COLO668 (cell line): Measurements from ENCODE around the gene EIF4B.
"Not testable (repeated sequence)": the region's sequence is repeated elsewhere in the genome, so short reads cannot be mapped to it uniquely, and the experiment has no call there.

Experiments used
- DNase-seq: peaks from one replicate; lab custom pipeline; 2025; ENCODE audit not compliant: unreplicated experiment; lab: John Stamatoyannopoulos, UW

Gene EIF4B

GRCh38 chr12:52993558-52993869 is 12.7 kb upstream of the EIF4B start:
- DNase-seq, result no peak

GRCh38 chr12:53004178-53004577 is 2.1 kb upstream of the EIF4B start:
- DNase-seq, result no peak

- no peak for DNase-seq
These were observed 1.7 kb upstream of the EIF4B start for GRCh38 chr12:53004582-53004981.

- no peak for DNase-seq
These were observed 856 bp upstream of the EIF4B start for GRCh38 chr12:53005215-53005985.

GRCh38 chr12:53006810-53007309 is 604 bp downstream of the EIF4B start:
- peak; percentile 72 for DNase-seq

GRCh38 chr12:53007343-53007742 is 1.1 kb downstream of the EIF4B start:
- no peak for DNase-seq

GRCh38 chr12:53008760-53009159 is 2.5 kb downstream of the EIF4B start:
- not testable (repeated sequence) for DNase-seq

GRCh38 chr12:53010955-53011354 is 4.7 kb downstream of the EIF4B start:
- no peak for DNase-seq

- no peak for DNase-seq
These were observed 5.6 kb downstream of the EIF4B start for GRCh38 chr12:53011889-53012288.

GRCh38 chr12:53012928-53013327 is 6.7 kb downstream of the EIF4B start:
- no peak for DNase-seq

- no peak for DNase-seq
These were observed 8.5 kb downstream of the EIF4B start for GRCh38 chr12:53014709-53015108.

- no peak for DNase-seq
These were observed 19.0 kb downstream of the EIF4B start for GRCh38 chr12:53025250-53025649.

GRCh38 chr12:53027014-53027413 is 20.8 kb downstream of the EIF4B start:
- not testable (repeated sequence) for DNase-seq

- DNase-seq, result no peak
These were observed 25.4 kb downstream of the EIF4B start for GRCh38 chr12:53031616-53032015.

- DNase-seq, result not testable (repeated sequence)
These were observed 27.6 kb downstream of the EIF4B start for GRCh38 chr12:53033832-53034231.

GRCh38 chr12:53034459-53034858 is 28.2 kb downstream of the EIF4B start:
- DNase-seq, result no peak

GRCh38 chr12:53036802-53037201 is 30.5 kb downstream of the EIF4B start:
- DNase-seq, result no peak

- no peak for DNase-seq
These were observed 33.6 kb downstream of the EIF4B start for GRCh38 chr12:53039851-53040250.

- DNase-seq, result no peak
These were observed 36.6 kb downstream of the EIF4B start for GRCh38 chr12:53042607-53043454.

- DNase-seq, result peak; percentile 4
These were observed 37.9 kb downstream of the EIF4B start for GRCh38 chr12:53044052-53044581.

GRCh38 chr12:53044896-53045695 is 38.8 kb downstream of the EIF4B start:
- DNase-seq, result no peak
